Tibial nerve (tissue), 4 donors: Measurements from ENCODE around the gene C6orf120. TPM values are rescaled to one million over a fixed set of nuclear protein-coding genes. Genes with fewer than 3 reads are reported as not detected.

Experiments used
- DNase-seq, 2 donors: peaks; one replicate each; pipeline ENCODE4 v3.0.0-alpha.2; 2019; ENCODE audit warnings: low spot score in 2 of 2
- H3K27ac ChIP-seq, 4 donors: fragments of 200-600 bp; sonication (generic) in 3 of 4; one replicate each; pipeline ENCODE4 v1.5.1; 2017 to 2019; ENCODE audit warnings: mild to moderate bottlenecking in 1 of 4
- H3K27me3 ChIP-seq, 2 donors: fragments of 200-600 bp; sonication (generic) in 1 of 2; one replicate each; pipeline versions ENCODE4 v1.5.1 to v1.6.0; 2017 to 2019
- H3K36me3 ChIP-seq, 3 donors: fragments of 200-600 bp; sonication (generic); one replicate each; pipeline ENCODE4 v1.5.1; 2018 to 2019
- H3K4me1 ChIP-seq, 4 donors: fragments of 200-600 bp; sonication (generic) in 3 of 4; one replicate each; pipeline ENCODE4 v1.5.1; 2017 to 2019
- H3K4me3 ChIP-seq, 4 donors: fragments of 200-600 bp; sonication (generic) in 3 of 4; one replicate each; pipeline ENCODE4 v1.5.1; 2017 to 2019; ENCODE audit warnings: mild to moderate bottlenecking in 1 of 4, moderate library complexity in 1 of 4
- H3K9me3 ChIP-seq, 4 donors: fragments of 200-600 bp; sonication (generic) in 3 of 4; one replicate each; pipeline ENCODE4 v1.5.1; 2017 to 2019
- EP300 ChIP-seq, 2 donors: sonication (generic); formaldehyde crosslinking; IDR thresholded peaks; one replicate each; pipeline ENCODE4 v1.6.1; 2017; ENCODE audit warnings: antibody characterized with exemption in 2 of 2, mild to moderate bottlenecking in 1 of 2
- POLR2A ChIP-seq, 2 donors: fragments of 450-650 bp; IDR thresholded peaks; one replicate each; pipeline ENCODE4 v1.6.1; 2017; ENCODE audit warnings: antibody characterized with exemption in 2 of 2, mild to moderate bottlenecking in 2 of 2, moderate library complexity in 2 of 2
- whole genome bisulfite sequencing, 2 donors: methylation state at CpG; one replicate each; pipeline ENCODE4 v1.1.5; 2018; 5-methylcytosine and 5-hydroxymethylcytosine counted together
- total RNA-seq, 4 donors: library from RNA; depleted of rRNA; stranded (reverse); fragments of >200 nt; gene quantifications; one replicate each; pipeline ENCODE4 v1.1.0, GENCODE V29; 2016
- TF ChIP-seq, protein P1 (sequence below), 5 experiments: fragments of 200-600 bp in 3 of 5; fragments of 450-650 bp in 2 of 5; sonication (generic) in 3 of 5; IDR thresholded peaks; one replicate each; pipeline ENCODE4 v1.5.1; 2016 to 2019; ENCODE audit warnings: antibody characterized with exemption in 5 of 5, mild to moderate bottlenecking in 3 of 5, moderate library complexity in 2 of 5

The C6orf120 gene
- total RNA-seq, 4 donors from 2014 or later: 42.0 to 47.5 (median 45.0) TPM

DNA sequence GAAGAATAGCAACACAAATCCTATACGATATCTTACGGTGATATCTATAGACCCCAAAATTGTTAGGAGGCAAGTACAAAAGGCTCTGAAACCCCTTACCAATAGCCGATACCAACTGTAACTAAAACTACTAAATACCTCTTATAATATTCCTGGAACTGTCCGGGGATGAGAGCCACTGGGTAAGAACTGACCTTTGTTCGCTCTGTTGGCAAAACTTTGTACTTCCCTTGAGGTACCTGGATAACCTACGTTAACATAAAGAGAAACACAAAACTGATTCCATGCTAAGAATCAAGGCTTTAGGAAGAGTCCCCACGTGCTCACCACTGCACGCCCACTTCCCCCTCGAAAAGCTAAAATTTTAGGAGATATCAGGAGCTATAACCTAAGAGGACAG is 12.7 kb downstream of the C6orf120 start:
- Histone ChIP-seq H3K36me3 (peaks cover 0 to 59% (median 20%) of the 10 kb centered on the region in 3 donors), H3K27ac (no peak overlapping the region), H3K4me3 (no peak overlapping the region), H3K27me3 (no peaks in the 10 kb centered on the region), H3K4me1 (peaks cover 0 to 3% (median 0%) of the 10 kb centered on the region in 4 donors), H3K9me3 (no peaks in the 10 kb centered on the region)
- DNase-seq: no peak
- WGBS, 2 donors: 92% methylated on average over 9 of the region's 9 CpGs
- TF ChIP-seq EP300 (IDR thresholded peaks at IDR 0.05): no peak
- no peak for TF ChIP-seq POLR2A (IDR thresholded peaks at IDR 0.05)
- TF ChIP-seq, protein P1, sequence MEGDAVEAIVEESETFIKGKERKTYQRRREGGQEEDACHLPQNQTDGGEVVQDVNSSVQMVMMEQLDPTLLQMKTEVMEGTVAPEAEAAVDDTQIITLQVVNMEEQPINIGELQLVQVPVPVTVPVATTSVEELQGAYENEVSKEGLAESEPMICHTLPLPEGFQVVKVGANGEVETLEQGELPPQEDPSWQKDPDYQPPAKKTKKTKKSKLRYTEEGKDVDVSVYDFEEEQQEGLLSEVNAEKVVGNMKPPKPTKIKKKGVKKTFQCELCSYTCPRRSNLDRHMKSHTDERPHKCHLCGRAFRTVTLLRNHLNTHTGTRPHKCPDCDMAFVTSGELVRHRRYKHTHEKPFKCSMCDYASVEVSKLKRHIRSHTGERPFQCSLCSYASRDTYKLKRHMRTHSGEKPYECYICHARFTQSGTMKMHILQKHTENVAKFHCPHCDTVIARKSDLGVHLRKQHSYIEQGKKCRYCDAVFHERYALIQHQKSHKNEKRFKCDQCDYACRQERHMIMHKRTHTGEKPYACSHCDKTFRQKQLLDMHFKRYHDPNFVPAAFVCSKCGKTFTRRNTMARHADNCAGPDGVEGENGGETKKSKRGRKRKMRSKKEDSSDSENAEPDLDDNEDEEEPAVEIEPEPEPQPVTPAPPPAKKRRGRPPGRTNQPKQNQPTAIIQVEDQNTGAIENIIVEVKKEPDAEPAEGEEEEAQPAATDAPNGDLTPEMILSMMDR (IDR thresholded peaks at IDR 0.05): no peak

DNA sequence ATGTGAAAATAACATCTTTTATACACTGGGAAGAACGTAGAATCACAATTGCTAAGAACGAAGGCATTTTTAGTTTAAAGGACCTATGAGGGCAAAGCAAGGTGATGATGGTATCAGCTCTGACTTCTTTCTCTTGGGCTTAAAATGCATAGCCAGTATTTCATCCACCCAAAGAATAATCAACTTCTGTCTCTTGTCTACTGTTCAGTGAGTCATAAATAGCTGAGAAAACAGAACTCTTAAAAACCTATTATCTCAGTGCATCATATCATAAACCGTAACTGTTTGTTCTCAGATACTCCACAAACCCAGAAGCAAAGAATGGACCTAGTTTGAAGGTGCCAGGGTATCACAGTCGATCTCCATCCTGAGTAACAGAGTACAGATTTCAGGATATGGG is 17.2 kb downstream of the C6orf120 start:
- no peak overlapping the region for H3K27ac ChIP-seq
- no peak for TF ChIP-seq EP300 (IDR thresholded peaks at IDR 0.05)
- TF ChIP-seq, protein P1 (IDR thresholded peaks at IDR 0.05): no peak
- TF ChIP-seq POLR2A (IDR thresholded peaks at IDR 0.05): no peak
- DNase-seq: no peak
- H3K27me3 ChIP-seq: no peaks in the 10 kb centered on the region
- H3K9me3 ChIP-seq: no peaks in the 10 kb centered on the region
- H3K4me1 ChIP-seq: peaks cover 4 to 31% (median 12%) of the 10 kb centered on the region in 4 donors
- no peak overlapping the region for H3K4me3 ChIP-seq
- peaks cover 0 to 27% (median 14%) of the 10 kb centered on the region in 3 donors for H3K36me3 ChIP-seq
- 77 to 84% methylated on average over 4 of the region's 4 CpGs for WGBS, 2 donors

DNA sequence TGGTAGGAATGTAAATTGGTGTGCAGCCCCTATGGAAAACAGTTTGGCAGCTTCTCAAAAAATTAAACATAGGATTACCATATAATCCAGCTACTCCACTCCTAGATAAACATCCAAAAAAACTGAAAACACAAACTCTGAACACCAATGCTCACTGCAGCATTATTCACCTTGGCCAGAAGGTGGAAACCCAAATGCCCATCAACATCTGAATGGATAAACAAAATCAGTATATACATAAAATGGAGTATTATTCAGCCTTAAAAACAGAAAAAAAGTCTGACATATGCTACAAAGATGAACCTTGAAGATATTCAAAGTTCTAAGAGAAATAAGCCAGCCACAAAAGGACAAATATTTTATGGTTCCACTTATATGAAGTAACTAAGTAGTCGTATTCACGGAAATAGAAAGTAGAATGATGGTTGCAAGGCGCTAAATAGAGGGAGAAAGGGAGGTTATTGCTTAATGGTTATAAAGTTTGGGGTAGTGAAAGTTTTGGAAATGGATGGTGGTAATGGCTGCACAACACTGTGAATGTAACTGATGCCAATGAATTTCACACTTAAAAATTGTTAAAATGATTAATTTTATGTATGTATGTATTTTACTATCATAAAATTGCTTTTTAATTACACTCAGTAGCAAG is 18.4 kb downstream of the C6orf120 start:
- TF ChIP-seq EP300 (IDR thresholded peaks at IDR 0.05): no peak
- no peak for TF ChIP-seq POLR2A (IDR thresholded peaks at IDR 0.05)
- TF ChIP-seq, protein P1 (IDR thresholded peaks at IDR 0.05): no peak
- Histone ChIP-seq H3K36me3 (peaks cover 0 to 15% (median 3%) of the 10 kb centered on the region in 3 donors), H3K27ac (no peak overlapping the region), H3K4me3 (no peak overlapping the region), H3K9me3 (no peaks in the 10 kb centered on the region), H3K27me3 (no peaks in the 10 kb centered on the region), H3K4me1 (peaks cover 4 to 38% (median 14%) of the 10 kb centered on the region in 4 donors)
- DNase-seq: no peak
- WGBS, 2 donors: 88 to 92% methylated on average over 3 of the region's 3 CpGs

DNA sequence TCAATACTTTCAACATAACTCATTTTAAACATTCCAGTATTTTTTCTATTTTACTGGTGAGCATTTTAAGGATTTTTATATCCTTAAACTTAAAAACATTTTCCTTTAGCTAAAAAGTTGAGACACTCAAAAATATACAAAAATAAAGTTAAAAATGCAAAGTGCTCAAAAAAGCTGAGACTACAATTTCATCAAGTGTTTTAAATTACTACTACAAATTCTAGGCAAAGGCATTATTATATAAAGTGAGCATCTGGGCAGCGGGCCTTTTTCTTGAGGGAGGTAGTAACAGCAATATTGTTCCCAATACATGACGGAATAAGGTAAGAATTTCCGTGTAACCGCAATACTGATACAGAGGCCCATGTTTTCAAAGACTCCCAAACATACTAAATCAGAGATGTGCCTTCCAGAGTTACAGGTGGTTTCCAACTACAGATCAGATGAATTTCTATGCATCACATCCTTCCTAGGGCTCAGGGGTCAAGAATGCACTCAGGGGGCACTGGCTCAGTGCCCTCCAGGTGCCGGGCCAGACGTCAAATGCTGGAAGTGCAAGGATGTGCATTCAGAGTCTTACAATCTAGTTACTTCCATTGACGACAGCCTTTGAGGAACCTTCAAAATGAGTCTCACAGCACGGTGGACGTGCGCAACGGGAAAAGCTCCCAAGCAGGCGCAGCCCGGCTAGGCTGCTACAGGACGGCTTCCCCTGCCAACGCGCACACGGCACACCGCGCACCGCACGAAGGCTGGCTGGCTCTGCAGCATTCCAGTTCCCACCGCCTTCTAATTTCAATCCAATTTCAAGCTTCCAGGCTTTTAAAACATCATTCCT is 20.7 kb downstream of the C6orf120 start:
- Histone ChIP-seq H3K36me3 (no peaks in the 10 kb centered on the region), H3K27ac (peak overlapping the region; percentile 90 to 98 (median 92)), H3K4me1 (peaks cover 4 to 50% (median 14%) of the 10 kb centered on the region in 4 donors), H3K27me3 (no peaks in the 10 kb centered on the region), H3K9me3 (no peaks in the 10 kb centered on the region), H3K4me3 (peak overlapping the region; percentile 52 to 77 (median 68))
- TF ChIP-seq, protein P1 (IDR thresholded peaks at IDR 0.05): no peak
- TF ChIP-seq EP300 (IDR thresholded peaks at IDR 0.05) (no peak), POLR2A (IDR thresholded peaks at IDR 0.05) (no peak)
- peak in 1 of 2 donors; percentile 19 for DNase-seq
- WGBS, 2 donors: 1 to 3% methylated on average over 22 of the region's 22 CpGs
